DND-41 (cell line): Measurements from ENCODE around the gene RIPOR3.
"Not testable (repeated sequence)": the region's sequence is repeated elsewhere in the genome, so short reads cannot be mapped to it uniquely, and the experiment has no call there.

Experiments
- ATAC-seq: fragments of 200-7000 bp; cut with Tn5 transposase; 3 replicates; pipeline ENCODE4 v1.9.1; 2021; ENCODE audit warnings: low read depth; ENCODE audit not compliant: insufficient read depth
- DNase-seq: peaks from one replicate; pipeline ENCODE4 v3.0.0-alpha.2; 2020
- H2AFZ ChIP-seq: 2 replicates; pipeline ENCODE4 v1.6.0; 2012; ENCODE audit warnings: low read depth, low read length
- H3K27ac ChIP-seq: 2 replicates; pipeline ENCODE4 v1.5.1; 2012; ENCODE audit warnings: low read length, inconsistent platforms
- H3K27me3 ChIP-seq: fragments of 200-600 bp; sonication (generic); 2 replicates; pipeline ENCODE4 v1.6.0; 2012; ENCODE audit warnings: low read length, mild to moderate bottlenecking, inconsistent platforms; ENCODE audit not compliant: insufficient read depth, poor library complexity
- H3K36me3 ChIP-seq: 2 replicates; pipeline ENCODE4 v1.5.1; 2012; ENCODE audit warnings: low read length, inconsistent platforms; ENCODE audit not compliant: insufficient read depth
- H3K4me1 ChIP-seq: 2 replicates; pipeline ENCODE4 v1.5.1; 2012; ENCODE audit warnings: mild to moderate bottlenecking, low read length; ENCODE audit not compliant: insufficient read depth
- H3K4me2 ChIP-seq: 2 replicates; pipeline ENCODE4 v1.6.0; 2012; ENCODE audit warnings: mild to moderate bottlenecking, moderate library complexity, low read length, inconsistent platforms; ENCODE audit not compliant: insufficient read depth
- H3K4me3 ChIP-seq, 2 experiments: fragments of 200-600 bp in 1 of 2; shearing (Covaris generic) in 1 of 2; 2 replicates each; pipeline ENCODE4 v1.5.1; 2012 to 2016; ENCODE audit warnings: inconsistent platforms in 2 of 2, low read length in 2 of 2, mild to moderate bottlenecking in 2 of 2, low read depth in 1 of 2, moderate library complexity in 1 of 2
- H3K79me2 ChIP-seq: 2 replicates; pipeline ENCODE4 v1.6.0; 2012; ENCODE audit warnings: low read length, inconsistent platforms; ENCODE audit not compliant: insufficient read depth
- H3K9ac ChIP-seq: 2 replicates; pipeline ENCODE4 v1.6.0; 2012; ENCODE audit warnings: low read depth, mild to moderate bottlenecking, inconsistent platforms, low read length, moderate library complexity
- H3K9me3 ChIP-seq: 2 replicates; pipeline ENCODE4 v1.5.1; 2012; ENCODE audit warnings: low read length, moderate library complexity, mild to moderate bottlenecking, inconsistent platforms; ENCODE audit not compliant: insufficient read depth, severe bottlenecking
- H4K20me1 ChIP-seq: 2 replicates; pipeline ENCODE4 v1.6.0; 2012; ENCODE audit warnings: low read length; ENCODE audit not compliant: insufficient read depth
- EZH2 ChIP-seq: IDR thresholded peaks from 3 replicates; pipeline ENCODE4 v1.6.1; 2012; ENCODE audit warnings: borderline replicate concordance, low read depth, mild to moderate bottlenecking, moderate library complexity, low read length, inconsistent platforms; ENCODE audit not compliant: severe bottlenecking
- TF ChIP-seq, protein P1 (sequence below): IDR thresholded peaks from 2 replicates; pipeline ENCODE4 v1.5.1; 2012; ENCODE audit warnings: borderline replicate concordance, low read length, moderate library complexity, mild to moderate bottlenecking; ENCODE audit not compliant: poor library complexity, severe bottlenecking; ENCODE audit errors: extremely low read depth

The RIPOR3 gene

DNA sequence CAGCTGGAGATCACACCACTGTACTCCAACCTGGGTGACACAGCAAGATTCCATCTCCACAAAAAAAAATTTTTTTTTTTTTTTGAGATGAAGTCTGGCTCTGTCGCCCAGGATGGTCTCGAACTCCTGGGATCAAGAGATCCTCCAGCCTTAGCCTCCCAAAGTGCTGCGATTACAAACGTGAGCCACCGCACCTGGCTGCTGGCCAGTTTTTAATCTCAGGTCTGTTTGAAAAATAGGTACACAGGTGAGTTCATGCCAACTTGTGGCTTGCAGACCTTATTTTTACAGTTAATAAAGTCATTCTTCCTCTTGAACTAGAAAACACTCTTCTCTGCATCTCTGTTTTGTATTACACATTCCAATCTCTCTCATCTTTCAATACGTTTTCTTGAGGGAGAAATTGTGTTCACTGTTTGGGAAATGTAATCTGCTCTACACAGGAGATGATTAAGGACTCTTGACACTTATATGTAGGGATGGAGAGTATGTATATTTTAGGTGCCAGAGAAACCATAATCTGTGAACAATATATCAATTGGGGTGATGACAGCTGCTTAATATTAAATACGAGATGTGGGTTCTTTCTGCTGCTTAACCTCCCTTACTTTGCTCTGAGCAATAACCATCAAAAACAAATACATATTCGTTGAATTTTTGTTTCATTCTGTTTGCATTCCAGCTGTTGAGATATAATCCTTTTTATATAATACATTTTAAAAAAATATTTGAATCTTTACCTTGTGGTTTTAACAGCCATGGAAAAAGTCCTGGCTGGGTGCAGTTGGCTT is 17.7 kb upstream of the RIPOR3 start:
- Histone ChIP-seq H3K79me2 (no peaks in the 10 kb centered on the region), H2AFZ (no peak overlapping the region), H3K9ac (no peak overlapping the region), H3K27me3 (peaks cover 5% of the 10 kb centered on the region), H3K27ac (no peak overlapping the region), H3K4me3 (no peak overlapping the region), H3K36me3 (no peaks in the 10 kb centered on the region), H4K20me1 (no peaks in the 10 kb centered on the region; the same call in 1 of the 2 replicates), H3K4me2 (no peak overlapping the region), H3K4me1 (no peaks in the 10 kb centered on the region), H3K9me3 (no peaks in the 10 kb centered on the region)
- TF ChIP-seq, protein P1, sequence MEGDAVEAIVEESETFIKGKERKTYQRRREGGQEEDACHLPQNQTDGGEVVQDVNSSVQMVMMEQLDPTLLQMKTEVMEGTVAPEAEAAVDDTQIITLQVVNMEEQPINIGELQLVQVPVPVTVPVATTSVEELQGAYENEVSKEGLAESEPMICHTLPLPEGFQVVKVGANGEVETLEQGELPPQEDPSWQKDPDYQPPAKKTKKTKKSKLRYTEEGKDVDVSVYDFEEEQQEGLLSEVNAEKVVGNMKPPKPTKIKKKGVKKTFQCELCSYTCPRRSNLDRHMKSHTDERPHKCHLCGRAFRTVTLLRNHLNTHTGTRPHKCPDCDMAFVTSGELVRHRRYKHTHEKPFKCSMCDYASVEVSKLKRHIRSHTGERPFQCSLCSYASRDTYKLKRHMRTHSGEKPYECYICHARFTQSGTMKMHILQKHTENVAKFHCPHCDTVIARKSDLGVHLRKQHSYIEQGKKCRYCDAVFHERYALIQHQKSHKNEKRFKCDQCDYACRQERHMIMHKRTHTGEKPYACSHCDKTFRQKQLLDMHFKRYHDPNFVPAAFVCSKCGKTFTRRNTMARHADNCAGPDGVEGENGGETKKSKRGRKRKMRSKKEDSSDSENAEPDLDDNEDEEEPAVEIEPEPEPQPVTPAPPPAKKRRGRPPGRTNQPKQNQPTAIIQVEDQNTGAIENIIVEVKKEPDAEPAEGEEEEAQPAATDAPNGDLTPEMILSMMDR, result no peak
- no peak for TF ChIP-seq EZH2
- DNase-seq (no peak), ATAC-seq (no peak)

DNA sequence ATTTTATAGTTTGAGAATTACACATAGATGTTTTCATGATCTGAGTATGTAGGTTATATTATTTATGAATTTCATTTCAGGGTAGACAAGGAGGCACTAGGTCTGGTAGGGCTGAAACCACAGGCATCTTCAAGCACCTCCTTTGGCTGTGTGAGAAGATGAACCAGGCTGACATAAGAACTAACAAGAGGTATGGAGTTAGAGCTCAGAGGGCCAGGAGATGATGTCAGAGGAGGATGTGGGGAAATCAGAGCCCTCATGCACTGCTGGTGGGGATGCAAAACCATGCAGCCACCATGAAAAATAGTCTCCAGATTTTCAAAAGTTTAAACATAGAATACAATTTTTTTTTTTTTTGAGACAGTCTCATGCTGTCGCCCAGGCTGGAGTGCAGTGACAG is 13.6 kb upstream of the RIPOR3 start:
- H3K79me2 ChIP-seq, result no peaks in the 10 kb centered on the region
- no peak overlapping the region for H3K27ac ChIP-seq
- H3K36me3 ChIP-seq, result no peaks in the 10 kb centered on the region
- no peak for ATAC-seq
- no peak overlapping the region for H3K9ac ChIP-seq
- no peak overlapping the region for H2AFZ ChIP-seq
- peaks cover 2% of the 10 kb centered on the region for H3K27me3 ChIP-seq
- no peaks in the 10 kb centered on the region for H4K20me1 ChIP-seq
- TF ChIP-seq, protein P1, result no peak
- no peak for TF ChIP-seq EZH2
- DNase-seq, result no peak
- H3K9me3 ChIP-seq, result no peaks in the 10 kb centered on the region
- no peaks in the 10 kb centered on the region for H3K4me1 ChIP-seq
- no peak overlapping the region for H3K4me3 ChIP-seq
- H3K4me2 ChIP-seq, result no peak overlapping the region

DNA sequence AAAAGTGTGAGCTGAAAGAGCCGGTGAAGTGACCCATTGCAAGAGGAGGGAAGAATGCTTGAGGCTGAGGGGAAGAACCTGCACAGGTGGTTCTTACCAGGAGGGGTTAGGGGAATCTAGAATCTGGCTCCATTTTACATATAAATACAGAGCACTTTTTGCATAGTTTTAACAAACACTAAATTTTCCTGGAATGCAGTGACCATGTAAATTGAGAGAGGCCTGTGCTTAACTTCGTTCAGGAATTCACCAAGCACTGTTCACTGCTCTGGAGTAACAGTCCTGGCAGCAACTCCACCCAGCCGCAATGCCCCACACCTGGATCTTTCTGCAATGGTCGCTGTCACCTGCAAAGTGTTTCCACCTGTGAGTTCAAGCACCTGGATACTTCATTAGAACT is 13.2 kb upstream of the RIPOR3 start:
- Histone ChIP-seq H3K9me3 (no peaks in the 10 kb centered on the region), H3K4me2 (no peak overlapping the region), H3K4me1 (no peaks in the 10 kb centered on the region), H4K20me1 (0 out of 2 replicates have a peak, but pooled peaks cover under 1% of the 10 kb centered on the region), H3K9ac (no peak overlapping the region), H3K36me3 (no peaks in the 10 kb centered on the region), H3K27me3 (peaks cover 2% of the 10 kb centered on the region), H2AFZ (no peak overlapping the region), H3K27ac (no peak overlapping the region), H3K79me2 (no peaks in the 10 kb centered on the region), H3K4me3 (no peak overlapping the region)
- DNase-seq, result no peak
- ATAC-seq, result no peak
- TF ChIP-seq, protein P1, result no peak
- TF ChIP-seq EZH2, result no peak

DNA sequence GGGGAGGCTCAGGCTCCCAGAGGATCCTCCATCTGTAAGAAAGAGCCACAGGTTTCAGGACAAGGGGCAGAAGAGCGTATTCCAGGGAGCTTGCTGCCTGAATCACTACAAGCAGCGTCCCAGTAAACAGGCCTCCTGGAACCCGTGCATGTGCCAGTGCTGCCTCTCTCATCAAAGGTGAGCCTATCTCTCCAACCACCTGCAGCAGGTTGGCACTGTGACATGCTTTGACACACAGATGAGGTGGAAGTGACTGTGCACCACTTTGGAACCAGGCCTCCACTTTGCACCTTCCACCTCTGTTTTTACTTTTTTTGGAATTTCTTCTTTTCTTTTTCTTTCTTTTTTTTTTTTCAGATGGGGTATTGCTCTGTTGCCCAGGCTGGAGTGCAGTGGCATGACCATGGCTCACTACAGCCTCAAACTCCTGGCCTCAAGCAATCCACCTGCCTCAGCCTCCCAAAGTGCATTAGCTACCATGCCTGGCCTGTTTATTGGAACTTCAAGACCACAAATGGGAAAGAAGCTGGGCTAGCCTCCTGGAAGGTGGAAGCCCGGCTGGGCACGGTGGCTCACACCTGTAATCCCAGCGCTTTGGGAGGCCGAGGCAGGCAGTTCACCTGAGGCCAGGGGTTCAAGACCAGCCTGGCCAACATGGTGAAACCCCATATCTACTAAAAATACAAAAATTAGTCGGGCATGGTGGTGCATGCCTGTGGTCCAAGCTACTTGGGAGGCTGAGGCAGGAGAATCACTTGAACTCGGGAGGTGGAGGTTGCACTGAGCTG is 12.5 kb upstream of the RIPOR3 start:
- ATAC-seq, H3K4me3 ChIP-seq, DNase-seq: not testable (repeated sequence)

More for the DNA sequence above, 12.5 kb upstream of the RIPOR3 start:
- not testable (repeated sequence) for H3K36me3 ChIP-seq, H3K27ac ChIP-seq, H3K9ac ChIP-seq, H4K20me1 ChIP-seq, H2AFZ ChIP-seq, H3K4me2 ChIP-seq, H3K79me2 ChIP-seq, H3K4me1 ChIP-seq, H3K9me3 ChIP-seq, H3K27me3 ChIP-seq
